PC-3 (cell line): Measurements from ENCODE around the gene SLC15A4.

ENCODE experiments used
- CTCF ChIP-seq: fragments of 300-600 bp; sonication (generic); conservative IDR thresholded peaks from 2 replicates; pipeline ENCODE4 v1.5.1; 2017; ENCODE audit warnings: antibody characterized with exemption, low read depth, mild to moderate bottlenecking, low read length
- EZH2 ChIP-seq: fragments of 300-600 bp; sonication (generic); IDR thresholded peaks from one replicate; pipeline ENCODE4 v1.6.1; 2017; ENCODE audit warnings: antibody characterized with exemption, mild to moderate bottlenecking, low read length; ENCODE audit not compliant: unreplicated experiment

GRCh38 chr12:128806573-128806972 lies 17.2 kb downstream of the SLC15A4 start:
- TF ChIP-seq EZH2 (no peak), CTCF (no peak)
